ENCODE results near the gene BACH2. TPM values are rescaled to one million over a fixed set of nuclear protein-coding genes. Genes with fewer than 3 reads are reported as not detected.

Gene BACH2
- total and polyA plus RNA-seq, 2 of the 4 experiments (the other 2 are of a cell fraction) = 1.3 to 1.4 TPM

GRCh38 chr6:89987830-89988229 is 308.8 kb downstream of the BACH2 start:
- Histone ChIP-seq H3K4ac (ENCODE audit: low read depth, low read length) (no peak overlapping the region), H4K8ac (ENCODE audit: low read depth in 2 of 2, low read length in 2 of 2) (no peak overlapping the region), H4K5ac (ENCODE audit: low read depth, low read length) (no peak overlapping the region), H3K27ac (ENCODE audit: insufficient read depth, low read length) (no peak overlapping the region), H4K91ac (ENCODE audit: insufficient read depth, low read depth, low read length) (no peak overlapping the region), H2BK20ac (ENCODE audit: low read depth, low read length) (no peak overlapping the region), H4K20me1 (ENCODE audit: insufficient read depth, low read length) (no peaks in the 10 kb centered on the region), H3K23ac (ENCODE audit: low read depth, low read length) (no peak overlapping the region), H2BK15ac (ENCODE audit: low read depth, low read length) (peak overlapping the region; percentile 36; the same call in 1 of the 3 replicates), H3K4me2 (ENCODE audit: low read depth, low read length) (no peak overlapping the region), H3K4me3 (ENCODE audit: insufficient read depth, low read depth, low read length) (no peak overlapping the region), H2BK5ac (ENCODE audit: low read depth, low read length, poor library complexity, severe bottlenecking) (no peak overlapping the region), H2BK120ac (ENCODE audit: low read depth, low read length) (peak overlapping the region; percentile 69; the same call in 1 of the 2 replicates), H3K9ac (ENCODE audit: low read depth, low read length) (no peak overlapping the region), H2AK9ac (replicated peaks; ENCODE audit: low read depth, low read length, poor library complexity) (no peak overlapping the region), H3K9me3 (ENCODE audit: control insufficient read depth, insufficient read depth, low read length) (no peaks in the 10 kb centered on the region), H3K56ac (ENCODE audit: extremely low read depth, insufficient read depth, low read length) (no peak overlapping the region), H2AK5ac (ENCODE audit: low read depth, low read length) (no peak overlapping the region), H3K4me1 (ENCODE audit: control insufficient read depth, insufficient read depth, low read length) (peaks cover 22% of the 10 kb centered on the region), H3K79me1 (ENCODE audit: low read depth in 1 of 2, low read length in 2 of 2) (no peaks in the 10 kb centered on the region; a peak in 1 of 4 replicates), H3K36me3 (ENCODE audit: control insufficient read depth, insufficient read depth, low read length) (no peaks in the 10 kb centered on the region), H2AFZ (replicated peaks; ENCODE audit: low read length, poor library complexity) (no peak overlapping the region), H3K14ac (replicated peaks; ENCODE audit: low read depth, low read length) (no peak overlapping the region), H3K9me1 (ENCODE audit: insufficient read depth, low read length) (peaks cover 6% of the 10 kb centered on the region), H3K27me3 (ENCODE audit: control insufficient read depth, insufficient read depth, low read length) (no peaks in the 10 kb centered on the region), H3K18ac (ENCODE audit: low read depth, low read length) (peak overlapping the region; percentile 21; the same call in 1 of the 2 replicates)
- ATAC-seq (ENCODE audit: low read depth) (no peak), DNase-seq (no peak)
- no TSS peak for BruUV-seq (replicated peaks)
- no peak for TF ChIP-seq NFE2L2 (IDR thresholded peaks at IDR 0.05; ENCODE audit: low read depth, low read length)
- no peak for TF ChIP-seq USF2 (IDR thresholded peaks at IDR 0.05; ENCODE audit: low read depth, low read length)
- no peak for TF ChIP-seq FOS (IDR thresholded peaks at IDR 0.05; ENCODE audit: low read depth, low read length)
- no peak for TF ChIP-seq BHLHE40 (IDR thresholded peaks at IDR 0.05; ENCODE audit: low read depth, low read length)
- TF ChIP-seq CHD1 (IDR thresholded peaks at IDR 0.05; ENCODE audit: low read depth, low read length) = no peak
- TF ChIP-seq MAZ (IDR thresholded peaks at IDR 0.05; ENCODE audit: borderline replicate concordance, low read depth, low read length) = no peak
- TF ChIP-seq CTCF (conservative IDR thresholded peaks at IDR 0.05; ENCODE audit: low read depth, low read length) = no peak
- TF ChIP-seq POLR2A (IDR thresholded peaks at IDR 0.05; ENCODE audit: low read depth, low read length) = no peak
- in situ Hi-C loops (cut with MboI; ENCODE audit: low sequenced_read_pairs) (no loop called here), dilution Hi-C loops (cut with HindIII; ENCODE audit: low sequenced_read_pairs, unreplicated experiment) (no loop called here), intact Hi-C loops (cut with micrococcal nuclease) (loop anchor here (5.0 kb wide), 1 partner anchor 109 kb away; no protein-coding TSS in a partner anchor)
- ChIA-PET CTCF (no interaction called here), POLR2A (ENCODE audit: unreplicated experiment) (no interaction called here)
- WGBS, 2 experiments (ENCODE audit: extremely low coverage in 2 of 2, insufficient read length in 1 of 2) = no CpG with 5 or more reads among the region's 2 CpGs
